Measurements from ENCODE around the gene ATP8B4. TPM values are rescaled to one million over a fixed set of nuclear protein-coding genes. Genes with fewer than 3 reads are reported as not detected.

Gene ATP8B4
- total and polyA plus RNA-seq, 2 experiments from 2014 or later = 0.89 to 1.5 TPM

GRCh38 chr15:50148362-50148963 lies 29.4 kb upstream of the ATP8B4 start:
- TF ChIP-seq EZH2phosphoT487 (IDR thresholded peaks at IDR 0.05; ENCODE audit: insufficient read depth, low read depth) (no peak), EZH2 (IDR thresholded peaks at IDR 0.05; ENCODE audit: insufficient read depth, poor library complexity, severe bottlenecking) (no peak)
- Histone ChIP-seq H2AFZ (no peak overlapping the region), H3K9me3 (ENCODE audit: low read depth) (no peaks in the 10 kb centered on the region), H4K20me1 (ENCODE audit: insufficient read depth) (no peaks in the 10 kb centered on the region), H3K4me3 (no peak overlapping the region), H3K4me2 (ENCODE audit: unreplicated experiment) (no peak overlapping the region), H3K27ac (no peak overlapping the region), H3K79me2 (ENCODE audit: insufficient read depth) (no peaks in the 10 kb centered on the region), H3K9me2 (ENCODE audit: insufficient read depth) (no peaks in the 10 kb centered on the region), H3F3A (ENCODE audit: insufficient read depth) (peaks cover 5% of the 10 kb centered on the region; the same call in 1 of the 2 replicates), H3K27me3 (replicated peaks; ENCODE audit: insufficient read depth) (no peaks in the 10 kb centered on the region), H3K36me3 (ENCODE audit: low read depth) (no peaks in the 10 kb centered on the region), H3K4me1 (ENCODE audit: insufficient read depth) (peaks cover 13% of the 10 kb centered on the region), H3K9ac (no peak overlapping the region)
- WGBS, 2 experiments (ENCODE audit: low coverage in 1 of 2, low lambda C conversion rate in 2 of 2, missing lambda C conversion rate in 2 of 2) = 78% methylated on average over 4 of the region's 4 CpGs
- in situ Hi-C loops (cut with MboI) = loop anchor here (10.0 to 25.0 kb wide), 2 partner anchors 724 to 1286 kb away; partner anchors contain the start of gene FGF7
- DNase-seq = peak; percentile 67

- H3K36me3 ChIP-seq (ENCODE audit: low read depth) = no peaks in the 10 kb centered on the region
- TF ChIP-seq EZH2 (IDR thresholded peaks at IDR 0.05; ENCODE audit: insufficient read depth, poor library complexity, severe bottlenecking) (no peak), EZH2phosphoT487 (IDR thresholded peaks at IDR 0.05; ENCODE audit: insufficient read depth, low read depth) (no peak)
- no peaks in the 10 kb centered on the region for H3K79me2 ChIP-seq (ENCODE audit: insufficient read depth)
- peaks cover 5% of the 10 kb centered on the region; the same call in 1 of the 2 replicates for H3F3A ChIP-seq (ENCODE audit: insufficient read depth)
- H4K20me1 ChIP-seq (ENCODE audit: insufficient read depth) = no peaks in the 10 kb centered on the region
- no peak overlapping the region for H3K9ac ChIP-seq
- in situ Hi-C loops (cut with MboI) = loop anchor here (10.0 to 25.0 kb wide), 2 partner anchors 722 to 1284 kb away; partner anchors contain the start of gene FGF7
- WGBS, 2 experiments (ENCODE audit: low coverage in 1 of 2, low lambda C conversion rate in 2 of 2, missing lambda C conversion rate in 2 of 2) = 99 to 100% methylated on average over 2 of the region's 2 CpGs
- H3K9me2 ChIP-seq (ENCODE audit: insufficient read depth) = no peaks in the 10 kb centered on the region
- H3K4me2 ChIP-seq (ENCODE audit: unreplicated experiment) = no peak overlapping the region
- no peak overlapping the region for H3K27ac ChIP-seq
- peak overlapping the region; percentile 58 for H2AFZ ChIP-seq
- H3K4me3 ChIP-seq = no peak overlapping the region
- H3K9me3 ChIP-seq (ENCODE audit: low read depth) = no peaks in the 10 kb centered on the region
- DNase-seq = no peak
- peaks cover 13% of the 10 kb centered on the region for H3K4me1 ChIP-seq (ENCODE audit: insufficient read depth)
- no peaks in the 10 kb centered on the region for H3K27me3 ChIP-seq (replicated peaks; ENCODE audit: insufficient read depth)
These were observed 27.6 kb upstream of the ATP8B4 start for GRCh38 chr15:50146632-50147031.

GRCh38 chr15:50145451-50145872 lies 26.4 kb upstream of the ATP8B4 start:
- H3K4me3 ChIP-seq = no peak overlapping the region
- H3F3A ChIP-seq (ENCODE audit: insufficient read depth) = peaks cover 5% of the 10 kb centered on the region; the same call in 1 of the 2 replicates
- no peak for TF ChIP-seq EZH2phosphoT487 (IDR thresholded peaks at IDR 0.05; ENCODE audit: insufficient read depth, low read depth)
- TF ChIP-seq EZH2 (IDR thresholded peaks at IDR 0.05; ENCODE audit: insufficient read depth, poor library complexity, severe bottlenecking) = no peak
- no peaks in the 10 kb centered on the region for H3K36me3 ChIP-seq (ENCODE audit: low read depth)
- H3K79me2 ChIP-seq (ENCODE audit: insufficient read depth) = no peaks in the 10 kb centered on the region
- H3K4me1 ChIP-seq (ENCODE audit: insufficient read depth) = peaks cover 13% of the 10 kb centered on the region
- peak overlapping the region; percentile 24; the same call in 1 of the 2 replicates for H2AFZ ChIP-seq
- no peak overlapping the region for H3K27ac ChIP-seq
- no peaks in the 10 kb centered on the region for H4K20me1 ChIP-seq (ENCODE audit: insufficient read depth)
- DNase-seq = peak; percentile 85
- in situ Hi-C loops (cut with MboI) = loop anchor here (10.0 to 25.0 kb wide), 2 partner anchors 721 to 1283 kb away; partner anchors contain the start of gene FGF7
- no peaks in the 10 kb centered on the region for H3K9me3 ChIP-seq (ENCODE audit: low read depth)
- H3K4me2 ChIP-seq (ENCODE audit: unreplicated experiment) = peak overlapping the region; percentile 42
- peak overlapping the region; percentile 5; the same call in 1 of the 2 replicates for H3K9ac ChIP-seq
- WGBS, 2 experiments (ENCODE audit: low coverage in 1 of 2, low lambda C conversion rate in 2 of 2, missing lambda C conversion rate in 2 of 2) = 2 to 3% methylated on average over 2 of the region's 2 CpGs
- no peaks in the 10 kb centered on the region for H3K27me3 ChIP-seq (replicated peaks; ENCODE audit: insufficient read depth)
- H3K9me2 ChIP-seq (ENCODE audit: insufficient read depth) = no peaks in the 10 kb centered on the region

- Histone ChIP-seq H3K27ac (peak overlapping the region; percentile 11; the same call in 1 of the 2 replicates), H3K4me1 (ENCODE audit: insufficient read depth) (peaks cover 13% of the 10 kb centered on the region), H3K36me3 (ENCODE audit: low read depth) (no peaks in the 10 kb centered on the region), H3K4me3 (no peak overlapping the region), H3K9me3 (ENCODE audit: low read depth) (no peaks in the 10 kb centered on the region), H3K9ac (peak overlapping the region; percentile 5; the same call in 1 of the 2 replicates), H4K20me1 (ENCODE audit: insufficient read depth) (no peaks in the 10 kb centered on the region), H2AFZ (peak overlapping the region; percentile 24), H3K4me2 (ENCODE audit: unreplicated experiment) (peak overlapping the region; percentile 42), H3K79me2 (ENCODE audit: insufficient read depth) (no peaks in the 10 kb centered on the region), H3K9me2 (ENCODE audit: insufficient read depth) (no peaks in the 10 kb centered on the region), H3K27me3 (replicated peaks; ENCODE audit: insufficient read depth) (no peaks in the 10 kb centered on the region), H3F3A (ENCODE audit: insufficient read depth) (peaks cover 5% of the 10 kb centered on the region; the same call in 1 of the 2 replicates)
- in situ Hi-C loops (cut with MboI) = loop anchor here (10.0 to 25.0 kb wide), 2 partner anchors 720 to 1282 kb away; partner anchors contain the start of gene FGF7
- DNase-seq = no peak
- WGBS, 2 experiments (ENCODE audit: low coverage in 1 of 2, low lambda C conversion rate in 2 of 2, missing lambda C conversion rate in 2 of 2) = 65 to 71% methylated on average over 6 of the region's 6 CpGs
- TF ChIP-seq EZH2 (IDR thresholded peaks at IDR 0.05; ENCODE audit: insufficient read depth, poor library complexity, severe bottlenecking) (no peak), EZH2phosphoT487 (IDR thresholded peaks at IDR 0.05; ENCODE audit: insufficient read depth, low read depth) (no peak)
These were observed 25.5 kb upstream of the ATP8B4 start for GRCh38 chr15:50144341-50145120.

Measured in GM23248 (cell line).